Stimulated activated CD8-positive, alpha-beta memory T cell treated with anti-CD3 and anti-CD28 coated beads, Interleukin-7, amount 100 ng/mL, for 24 hours (primary cell): ENCODE data around the gene PSTPIP2.
"Not testable (repeated sequence)": the region's sequence is repeated elsewhere in the genome, so short reads cannot be mapped to it uniquely, and the experiment has no call there.

Source experiments
- DNase-seq: peaks from one replicate; pipeline ENCODE4 v3.0.0-alpha.2; 2020; ENCODE audit warnings: low read depth

The PSTPIP2 gene

GRCh38 chr18:46035696-46036680 lies 36.1 kb downstream of the PSTPIP2 start:
- no peak for DNase-seq

- no peak for DNase-seq
Measured at GRCh38 chr18:46034230-46034629, 37.8 kb downstream of the PSTPIP2 start.

- no peak for DNase-seq
Measured at GRCh38 chr18:46031741-46032140, 40.3 kb downstream of the PSTPIP2 start.

- DNase-seq: no peak
Measured at GRCh38 chr18:46028536-46028891, 43.5 kb downstream of the PSTPIP2 start.

- DNase-seq: no peak
Measured at GRCh38 chr18:46019936-46020335, 52.1 kb downstream of the PSTPIP2 start.

- no peak for DNase-seq
Measured at GRCh38 chr18:46013484-46014189, 58.4 kb downstream of the PSTPIP2 start.

GRCh38 chr18:46010676-46011075 lies 61.4 kb downstream of the PSTPIP2 start:
- no peak for DNase-seq

GRCh38 chr18:46010050-46010449 lies 62.0 kb downstream of the PSTPIP2 start:
- DNase-seq: no peak

GRCh38 chr18:46009125-46009840 lies 62.8 kb downstream of the PSTPIP2 start:
- DNase-seq: no peak

- no peak for DNase-seq
Measured at GRCh38 chr18:46008531-46008930, 63.5 kb downstream of the PSTPIP2 start.

- DNase-seq: no peak
Measured at GRCh38 chr18:46007165-46007564, 64.9 kb downstream of the PSTPIP2 start.

- DNase-seq: no peak
Measured at GRCh38 chr18:46002934-46003333, 69.1 kb downstream of the PSTPIP2 start.

- no peak for DNase-seq
Measured at GRCh38 chr18:46001892-46002291, 70.2 kb downstream of the PSTPIP2 start.

GRCh38 chr18:46001074-46001473 lies 71.0 kb downstream of the PSTPIP2 start:
- DNase-seq: no peak

GRCh38 chr18:45999536-45999935 lies 72.5 kb downstream of the PSTPIP2 start:
- DNase-seq: no peak

GRCh38 chr18:45998244-45998643 lies 73.8 kb downstream of the PSTPIP2 start:
- no peak for DNase-seq

GRCh38 chr18:45997700-45998151 lies 74.3 kb downstream of the PSTPIP2 start:
- no peak for DNase-seq

GRCh38 chr18:45995461-45995860 lies 76.6 kb downstream of the PSTPIP2 start:
- no peak for DNase-seq

GRCh38 chr18:45993438-45993837 lies 78.6 kb downstream of the PSTPIP2 start:
- no peak for DNase-seq

GRCh38 chr18:45992527-45992926 lies 79.5 kb downstream of the PSTPIP2 start:
- DNase-seq: not testable (repeated sequence)

GRCh38 chr18:45991788-45992187 lies 80.3 kb downstream of the PSTPIP2 start:
- no peak for DNase-seq

- no peak for DNase-seq
Measured at GRCh38 chr18:45984546-45985235, 87.4 kb downstream of the PSTPIP2 start.
